GM12878 (cell line): ENCODE measurements around the gene CNNM2.

Experiments
- CHD2 ChIP-seq: IDR thresholded peaks from 2 replicates; pipeline ENCODE4 v1.6.1; 2011; ENCODE audit warnings: low read depth, low read length, improper control_type of control experiment, borderline replicate concordance
- CTCF ChIP-seq, 3 experiments: IDR thresholded peaks in 2 of 3; conservative IDR thresholded peaks in 1 of 3; 2 replicates each; pipeline ENCODE4 v1.5.1; 2011; ENCODE audit warnings: low read depth in 3 of 3, low read length in 3 of 3, mild to moderate bottlenecking in 3 of 3, control low read depth in 2 of 3, moderate library complexity in 2 of 3, inconsistent platforms in 1 of 3, mixed read lengths in 1 of 3; ENCODE audit not compliant: control insufficient read depth in 2 of 3, insufficient read depth in 1 of 3; ENCODE audit errors: extremely low read depth in 1 of 3
- FOS ChIP-seq: IDR thresholded peaks from 3 replicates; pipeline ENCODE4 v1.6.1; 2011; ENCODE audit warnings: borderline replicate concordance; ENCODE audit not compliant: insufficient read length; ENCODE audit errors: extremely low read depth
- PBX3 ChIP-seq: IDR thresholded peaks from 2 replicates; pipeline ENCODE4 v1.6.1; 2011; ENCODE audit warnings: mild to moderate bottlenecking, low read depth, low read length, moderate library complexity; ENCODE audit not compliant: insufficient replicate concordance
- POLR2AphosphoS5 ChIP-seq: IDR thresholded peaks from 2 replicates; pipeline ENCODE4 v1.6.1; 2011; ENCODE audit warnings: mild to moderate bottlenecking, low read length, inconsistent platforms
- USF2 ChIP-seq: IDR thresholded peaks from 2 replicates; pipeline ENCODE4 v1.6.1; 2011; ENCODE audit warnings: low read depth, low read length, improper control_type of control experiment, borderline replicate concordance

- TF ChIP-seq PBX3 (no peak), POLR2AphosphoS5 (no peak), CTCF (IDR thresholded peaks at IDR 0.05 in 2 of 3, conservative IDR thresholded peaks at IDR 0.05 in 1 of 3; ENCODE audit: control insufficient read depth in 2 of 3, extremely low read depth in 1 of 3, insufficient read depth in 1 of 3, low read depth in 3 of 3, low read length in 3 of 3) (no peak), FOS (no peak), USF2 (no peak), CHD2 (no peak)
These were observed 52.7 kb downstream of the CNNM2 start for GRCh38 chr10:102970562-102971340.
